Mesenchymal stem cell (in vitro differentiated cells and primary cell): ENCODE results near the gene IKZF1.

Experiments
- DNase-seq: peaks from one replicate; pipeline ENCODE4 v3.0.0-alpha.2; 2013
- H2AFZ ChIP-seq: one replicate; pipeline ENCODE4 v1.6.1; 2013; ENCODE audit warnings: low read depth, mild to moderate bottlenecking, control low read depth, inconsistent platforms, low read length, moderate library complexity
- H2AK5ac ChIP-seq: 2 replicates; pipeline ENCODE4 v1.6.1; 2013; ENCODE audit warnings: low read length, moderate library complexity, mild to moderate bottlenecking, inconsistent platforms; ENCODE audit not compliant: severe bottlenecking
- H2BK120ac ChIP-seq: one replicate; pipeline ENCODE4 v1.6.1; 2013; ENCODE audit warnings: low read depth, mild to moderate bottlenecking, inconsistent platforms, low read length, moderate library complexity
- H2BK12ac ChIP-seq, 2 experiments: one replicate each; pipeline ENCODE4 v1.6.1; 2013; ENCODE audit warnings: inconsistent platforms in 2 of 2, low read length in 2 of 2, mild to moderate bottlenecking in 2 of 2, moderate library complexity in 2 of 2, control low read depth in 1 of 2
- H2BK15ac ChIP-seq: one replicate; pipeline ENCODE4 v1.6.1; 2013; ENCODE audit warnings: mild to moderate bottlenecking, low read depth, inconsistent platforms; ENCODE audit not compliant: poor library complexity, severe bottlenecking
- H2BK5ac ChIP-seq: 2 replicates; pipeline ENCODE4 v1.6.1; 2013; ENCODE audit warnings: low read depth, mild to moderate bottlenecking, low read length, control low read depth, inconsistent platforms; ENCODE audit not compliant: poor library complexity, severe bottlenecking
- H3K14ac ChIP-seq, 2 experiments: one replicate each; pipeline ENCODE4 v1.6.1; 2013; ENCODE audit warnings: inconsistent platforms in 2 of 2, low read length in 2 of 2, control low read depth in 1 of 2, mild to moderate bottlenecking in 1 of 2, moderate library complexity in 1 of 2
- H3K18ac ChIP-seq, 2 experiments: one replicate each; pipeline ENCODE4 v1.6.1; 2013; ENCODE audit warnings: inconsistent platforms in 2 of 2, low read length in 2 of 2, control low read depth in 1 of 2, low read depth in 1 of 2, mild to moderate bottlenecking in 1 of 2
- H3K23ac ChIP-seq, 2 experiments: one replicate each; pipeline ENCODE4 v1.6.1; 2013; ENCODE audit warnings: inconsistent platforms in 2 of 2, low read length in 2 of 2, mild to moderate bottlenecking in 2 of 2, moderate library complexity in 2 of 2, control low read depth in 1 of 2
- H3K27ac ChIP-seq: 2 replicates; pipeline ENCODE4 v1.5.1; 2013; ENCODE audit warnings: mild to moderate bottlenecking, moderate library complexity, low read length, control low read depth, inconsistent platforms; ENCODE audit not compliant: poor library complexity, severe bottlenecking
- H3K27me3 ChIP-seq, 2 experiments: 2 replicates each; pipeline versions ENCODE4 v1.6.1 to v1.7.0; 2013; ENCODE audit warnings: low read length in 2 of 2, mild to moderate bottlenecking in 2 of 2, moderate library complexity in 2 of 2, control low read depth in 1 of 2, inconsistent platforms in 1 of 2; ENCODE audit not compliant: control insufficient read depth in 1 of 2, insufficient read depth in 1 of 2
- H3K36me3 ChIP-seq, 2 experiments: 2 replicates each; pipeline versions ENCODE4 v1.6.1 to v1.7.0; 2013; ENCODE audit warnings: low read length in 2 of 2, control low read depth in 1 of 2, inconsistent platforms in 1 of 2, low read depth in 1 of 2, mild to moderate bottlenecking in 1 of 2; ENCODE audit not compliant: insufficient read depth in 2 of 2, control insufficient read depth in 1 of 2
- H3K4ac ChIP-seq, 2 experiments: one replicate each; pipeline ENCODE4 v1.6.1; 2013; ENCODE audit warnings: inconsistent platforms in 2 of 2, low read length in 2 of 2, mild to moderate bottlenecking in 2 of 2, moderate library complexity in 2 of 2, control low read depth in 1 of 2, low read depth in 1 of 2
- H3K4me1 ChIP-seq: 2 replicates; pipeline ENCODE4 v1.6.1; 2013; ENCODE audit warnings: low read depth, low read length, control low read depth; ENCODE audit not compliant: control insufficient read depth, insufficient read depth
- H3K4me2 ChIP-seq: 2 replicates; pipeline ENCODE4 v1.6.1; 2013; ENCODE audit warnings: low read length, mild to moderate bottlenecking, inconsistent platforms; ENCODE audit not compliant: poor library complexity, severe bottlenecking
- H3K4me3 ChIP-seq, 2 experiments: 2 replicates each; pipeline versions ENCODE4 v1.5.1 to v1.7.0; 2013; ENCODE audit warnings: low read length in 2 of 2, mild to moderate bottlenecking in 2 of 2, control low read depth in 1 of 2, low read depth in 1 of 2; ENCODE audit not compliant: insufficient read depth in 1 of 2
- H3K79me1 ChIP-seq: replicated peaks from 2 replicates; pipeline ENCODE4 v1.6.1; 2013; ENCODE audit warnings: mild to moderate bottlenecking, control low read depth, low read length, inconsistent platforms; ENCODE audit not compliant: poor library complexity, severe bottlenecking
- H3K9ac ChIP-seq: 2 replicates; pipeline ENCODE4 v1.7.0; 2013; ENCODE audit warnings: mild to moderate bottlenecking, low read length, moderate library complexity
- H3K9me3 ChIP-seq: 2 replicates; pipeline ENCODE4 v1.7.0; 2013; ENCODE audit warnings: mild to moderate bottlenecking, low read length; ENCODE audit not compliant: control insufficient read depth
- H4K8ac ChIP-seq: one replicate; pipeline ENCODE4 v1.6.1; 2013; ENCODE audit warnings: inconsistent platforms, mild to moderate bottlenecking, low read length, moderate library complexity
- H4K91ac ChIP-seq: one replicate; pipeline ENCODE4 v1.6.1; 2013; ENCODE audit warnings: mild to moderate bottlenecking, low read length, inconsistent platforms
- WGBS: methylation state at CpG from one replicate; pipeline ENCODE4 v1.1.7; 2013; ENCODE audit warnings: mixed read lengths; 5-methylcytosine and 5-hydroxymethylcytosine counted together

Gene IKZF1

DNA sequence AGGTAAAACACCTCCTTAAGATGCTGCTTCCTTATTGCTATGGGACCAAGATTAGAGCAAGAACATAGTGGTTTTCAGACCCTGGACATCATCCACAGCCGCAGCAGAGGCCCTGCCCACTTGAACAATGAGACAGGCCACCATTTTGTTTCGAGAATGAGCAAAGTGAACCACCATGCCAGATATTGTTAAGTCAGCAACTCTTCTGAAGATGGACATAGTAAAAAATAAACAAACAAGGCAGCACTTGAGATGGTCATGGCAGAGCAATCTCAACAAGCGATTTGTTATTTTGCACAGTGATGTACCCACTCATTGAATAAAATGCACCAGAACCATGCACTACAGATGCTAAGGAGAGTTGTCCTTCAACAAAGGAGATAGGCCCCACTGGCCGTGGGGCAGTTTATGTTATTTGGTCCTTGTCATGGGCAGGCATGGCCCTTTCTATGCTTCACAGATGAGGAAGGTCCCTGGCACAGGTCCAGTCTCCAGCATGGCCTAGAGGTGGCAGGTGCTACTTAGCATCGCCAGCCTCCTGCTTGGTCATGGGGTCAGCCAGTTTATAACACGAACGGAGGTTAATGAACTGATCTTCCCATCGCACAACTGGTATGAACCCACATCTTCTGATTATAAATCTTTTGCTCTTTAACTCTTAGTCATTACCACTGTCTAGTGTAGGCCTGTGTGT, 44.1 kb downstream of the IKZF1 start:
- H3K14ac ChIP-seq: no peak overlapping the region
- WGBS: 86% methylated on average over 8 of the region's 8 CpGs

DNA sequence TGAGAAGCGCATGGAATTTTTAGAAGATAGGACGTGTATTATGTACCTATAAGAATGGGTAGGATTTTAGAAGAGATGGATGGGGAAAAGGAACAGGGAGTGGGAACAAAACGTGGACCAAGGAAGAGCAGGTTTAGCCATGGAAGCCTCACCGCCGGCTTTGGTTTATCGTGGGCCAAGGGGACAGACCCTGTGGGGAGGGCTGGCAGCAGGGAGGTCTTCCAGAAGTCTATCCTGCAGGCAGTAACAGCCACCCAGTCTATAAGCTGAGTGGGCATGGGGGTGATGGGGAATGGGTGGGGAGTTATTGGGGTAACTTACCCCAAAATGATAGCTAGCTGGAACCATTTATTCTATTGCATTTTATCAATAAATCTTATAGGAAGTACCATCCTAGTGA, 44.9 kb downstream of the IKZF1 start:
- no peak overlapping the region for H2BK120ac ChIP-seq
- no peak overlapping the region for H4K8ac ChIP-seq
- H3K14ac ChIP-seq: no peak overlapping the region
- H3K4me2 ChIP-seq: no peak overlapping the region
- DNase-seq: no peak
- H2BK12ac ChIP-seq: no peak overlapping the region
- no peak overlapping the region for H3K27ac ChIP-seq
- no peak overlapping the region for H3K4ac ChIP-seq
- H2AFZ ChIP-seq: no peak overlapping the region
- H3K18ac ChIP-seq: no peak overlapping the region
- no peaks in the 10 kb centered on the region for H3K79me1 ChIP-seq
- H3K4me3 ChIP-seq: no peak overlapping the region
- no peak overlapping the region for H2BK5ac ChIP-seq
- H2BK15ac ChIP-seq: no peak overlapping the region
- H3K23ac ChIP-seq: no peak overlapping the region
- no peak overlapping the region for H2AK5ac ChIP-seq
- H3K27me3 ChIP-seq: peaks cover 7 to 45% of the 10 kb centered on the region in 2 experiments
- WGBS: 85% methylated on average over 6 of the region's 6 CpGs
- H3K4me1 ChIP-seq: no peaks in the 10 kb centered on the region
- no peaks in the 10 kb centered on the region for H3K36me3 ChIP-seq
- H4K91ac ChIP-seq: no peak overlapping the region
- H3K9ac ChIP-seq: no peak overlapping the region
- H3K9me3 ChIP-seq: no peaks in the 10 kb centered on the region

More for the DNA sequence above, 44.1 kb downstream of the IKZF1 start:
- Histone ChIP-seq H2BK5ac (no peak overlapping the region), H2BK15ac (no peak overlapping the region), H2BK12ac (no peak overlapping the region), H3K18ac (no peak overlapping the region), H3K4me2 (no peak overlapping the region), H3K4ac (no peak overlapping the region), H4K91ac (no peak overlapping the region), H4K8ac (no peak overlapping the region), H3K79me1 (no peaks in the 10 kb centered on the region), H2AFZ (no peak overlapping the region), H3K4me3 (no peak overlapping the region), H3K9me3 (no peaks in the 10 kb centered on the region), H3K27me3 (peaks cover 4 to 49% of the 10 kb centered on the region in 2 experiments), H3K36me3 (no peaks in the 10 kb centered on the region), H2BK120ac (no peak overlapping the region), H2AK5ac (no peak overlapping the region), H3K4me1 (no peaks in the 10 kb centered on the region), H3K23ac (no peak overlapping the region), H3K9ac (no peak overlapping the region), H3K27ac (no peak overlapping the region)
- no peak for DNase-seq

DNA sequence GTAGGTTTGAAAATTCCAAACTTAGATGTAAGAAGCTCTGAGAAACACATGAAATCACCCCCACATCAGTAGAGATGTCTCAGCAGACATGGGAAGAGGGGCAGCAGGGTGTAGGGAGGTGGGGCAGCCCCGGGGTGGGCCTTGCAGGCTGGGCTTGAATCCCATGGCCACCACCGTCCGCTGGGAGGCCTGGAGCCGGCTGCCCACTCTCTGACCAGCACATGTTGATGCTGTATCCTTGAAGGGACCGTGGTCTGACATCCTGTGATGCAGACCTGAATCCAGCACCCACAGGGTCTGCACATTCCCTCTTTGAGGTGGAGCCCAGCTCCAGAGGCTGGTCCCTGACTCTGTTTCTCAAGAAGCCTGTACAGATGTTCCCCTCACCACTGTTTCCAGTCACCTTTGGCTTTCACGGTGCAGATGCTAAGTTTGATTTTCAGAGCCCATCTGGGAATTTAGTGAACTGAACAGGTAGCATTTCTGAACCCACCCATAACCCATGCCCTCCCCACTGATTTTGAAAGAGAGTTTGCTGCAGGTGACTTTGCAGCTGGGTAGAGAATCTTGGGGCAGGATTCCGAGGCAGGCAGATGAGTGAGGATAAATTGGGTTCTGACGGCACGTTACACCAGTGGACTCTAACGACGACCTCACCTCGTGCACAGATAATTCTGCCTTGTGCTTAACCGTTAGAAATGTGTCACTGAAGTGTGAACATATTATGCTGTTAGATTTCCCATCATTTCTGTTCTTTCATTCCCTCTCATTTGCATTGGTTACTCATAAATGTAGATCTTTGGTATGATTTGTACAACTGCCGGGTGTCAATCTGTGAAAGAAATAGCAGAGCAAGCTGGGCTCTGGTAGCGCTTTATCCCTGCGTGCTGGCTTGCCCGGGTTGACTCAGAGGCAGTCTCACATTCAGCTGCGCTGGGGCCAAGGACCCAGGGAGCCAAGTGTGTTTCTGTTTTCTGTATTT, 45.7 kb downstream of the IKZF1 start:
- no peak overlapping the region for H3K18ac ChIP-seq
- no peak overlapping the region for H2BK12ac ChIP-seq
- no peaks in the 10 kb centered on the region for H3K4me1 ChIP-seq
- no peak overlapping the region for H3K4me2 ChIP-seq
- no peak overlapping the region for H2BK15ac ChIP-seq
- no peak overlapping the region for H2BK120ac ChIP-seq
- H3K4ac ChIP-seq: no peak overlapping the region
- H3K9ac ChIP-seq: no peak overlapping the region
- H2AFZ ChIP-seq: no peak overlapping the region
- no peak overlapping the region for H2BK5ac ChIP-seq
- no peak overlapping the region for H3K14ac ChIP-seq
- H3K27me3 ChIP-seq: peaks cover 7 to 46% of the 10 kb centered on the region in 2 experiments
- WGBS: 83% methylated on average over 12 of the region's 18 CpGs
- no peak for DNase-seq
- H4K8ac ChIP-seq: no peak overlapping the region
- no peaks in the 10 kb centered on the region for H3K79me1 ChIP-seq
- H3K36me3 ChIP-seq: no peaks in the 10 kb centered on the region
- H3K4me3 ChIP-seq: no peak overlapping the region
- no peaks in the 10 kb centered on the region for H3K9me3 ChIP-seq
- no peak overlapping the region for H4K91ac ChIP-seq
- no peak overlapping the region for H3K23ac ChIP-seq
- H2AK5ac ChIP-seq: no peak overlapping the region
- H3K27ac ChIP-seq: no peak overlapping the region

DNA sequence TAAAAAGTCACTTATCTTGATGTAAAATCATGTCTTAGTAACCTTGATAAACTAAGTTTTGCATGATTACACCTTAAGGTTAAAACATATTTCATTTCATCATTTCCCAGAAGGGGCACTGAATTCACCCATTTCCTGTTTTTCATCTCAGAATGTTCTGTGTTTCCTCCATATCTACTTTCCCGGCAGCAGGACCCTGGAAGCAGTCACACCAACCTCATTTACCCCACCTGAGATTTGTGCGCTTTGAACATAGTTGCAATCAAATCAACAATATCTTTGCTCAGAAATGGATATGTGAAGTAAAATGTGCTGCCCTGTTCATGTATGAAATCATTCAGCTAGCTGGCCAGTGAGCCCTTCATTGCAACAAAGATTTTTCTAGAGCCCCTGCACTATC, 46.8 kb downstream of the IKZF1 start:
- Histone ChIP-seq H3K79me1 (no peaks in the 10 kb centered on the region), H3K27me3 (peaks cover 9 to 45% of the 10 kb centered on the region in 2 experiments), H3K23ac (no peak overlapping the region), H3K4me1 (no peaks in the 10 kb centered on the region), H3K27ac (no peak overlapping the region), H2AK5ac (no peak overlapping the region), H3K36me3 (no peaks in the 10 kb centered on the region), H3K4ac (no peak overlapping the region), H2BK12ac (no peak overlapping the region), H3K4me2 (no peak overlapping the region), H4K8ac (no peak overlapping the region), H2BK120ac (no peak overlapping the region), H2AFZ (no peak overlapping the region), H3K18ac (no peak overlapping the region), H2BK5ac (no peak overlapping the region), H3K14ac (no peak overlapping the region), H3K9ac (no peak overlapping the region), H2BK15ac (no peak overlapping the region), H3K4me3 (no peak overlapping the region), H3K9me3 (no peaks in the 10 kb centered on the region), H4K91ac (no peak overlapping the region)
- DNase-seq: no peak
- 65% methylated on average over 2 of the region's 2 CpGs for WGBS
